WTC11 (cell line): ENCODE data around the gene IFI6. TPM values are rescaled to one million over a fixed set of nuclear protein-coding genes. Genes with fewer than 3 reads are reported as not detected.

ENCODE experiments used
- ATAC-seq: fragments of 200-7000 bp; cut with Tn5 transposase; 2 replicates; pipeline ENCODE4 v1.10.0; 2021; ENCODE audit warnings: mild to moderate bottlenecking, moderate library complexity
- CTCF ChIA-PET: fragments of 300-600 bp; sonication (Branson Sonifier 250); formaldehyde crosslinking; loops from one replicate; lab custom pipeline; 2021; ENCODE audit warnings: antibody characterized with exemption; lab: Charles Lee
- POLR2A ChIA-PET: fragments of 350-600 bp; sonication (Branson Sonifier 250); formaldehyde crosslinking; loops from one replicate; lab custom pipeline; 2021; ENCODE audit warnings: antibody characterized with exemption; lab: Charles Lee
- DNase-seq: peaks from one replicate; pipeline ENCODE4 v3.0.0; 2021; ENCODE audit warnings: low spot score
- H3K27ac Mint-ChIP-seq: 2 replicates; pipeline ENCODE4 v1.8.0; 2021; ENCODE audit warnings: mixed read lengths
- H3K27me3 Mint-ChIP-seq: 2 replicates; pipeline ENCODE4 v1.8.0; 2021; ENCODE audit warnings: low read depth, mild to moderate bottlenecking, moderate library complexity, mixed read lengths
- H3K36me3 Mint-ChIP-seq: 2 replicates; pipeline ENCODE4 v1.8.0; 2021; ENCODE audit warnings: mixed read lengths
- H3K4me1 Mint-ChIP-seq: 2 replicates; pipeline ENCODE4 v1.8.0; 2022; ENCODE audit warnings: mixed read lengths
- H3K4me3 Mint-ChIP-seq: 2 replicates; pipeline ENCODE4 v1.8.0; 2021; ENCODE audit warnings: mild to moderate bottlenecking, moderate library complexity, mixed read lengths
- H3K9me3 Mint-ChIP-seq: 2 replicates; pipeline ENCODE4 v1.8.0; 2021; ENCODE audit warnings: mixed read lengths
- E2F4 ChIP-seq: sonication (generic); formaldehyde crosslinking; IDR thresholded peaks from 2 replicates; pipeline ENCODE4 v1.8.1; 2022; ENCODE audit warnings: low read depth, mild to moderate bottlenecking, moderate library complexity, missing genetic modification reagents, borderline replicate concordance
- FOXJ3 ChIP-seq: sonication (generic); formaldehyde crosslinking; IDR thresholded peaks from 2 replicates; pipeline ENCODE4 v1.9.0; 2021; ENCODE audit warnings: missing genetic modification reagents, mild to moderate bottlenecking, borderline replicate concordance
- IRF2 ChIP-seq: sonication (generic); formaldehyde crosslinking; IDR thresholded peaks from 2 replicates; pipeline ENCODE4 v1.8.0; 2022; ENCODE audit warnings: low read depth, missing genetic modification reagents, borderline replicate concordance
- JUN ChIP-seq: sonication (generic); formaldehyde crosslinking; IDR thresholded peaks from 2 replicates; pipeline ENCODE4 v1.8.0; 2023; ENCODE audit warnings: mild to moderate bottlenecking, missing genetic modification reagents
- KAT7 ChIP-seq: sonication (generic); formaldehyde crosslinking; IDR thresholded peaks from 2 replicates; pipeline ENCODE4 v1.8.1; 2023; ENCODE audit warnings: missing genetic modification reagents, mild to moderate bottlenecking, borderline replicate concordance
- MYBL2 ChIP-seq: sonication (generic); formaldehyde crosslinking; IDR thresholded peaks from 2 replicates; pipeline ENCODE4 v1.8.1; 2023; ENCODE audit warnings: mild to moderate bottlenecking, moderate library complexity, missing genetic modification reagents
- NR2C2 ChIP-seq: sonication (generic); formaldehyde crosslinking; IDR thresholded peaks from 2 replicates; pipeline ENCODE4 v1.8.0; 2022; ENCODE audit warnings: mild to moderate bottlenecking, missing genetic modification reagents
- NR3C1 ChIP-seq: sonication (generic); formaldehyde crosslinking; conservative IDR thresholded peaks from 2 replicates; pipeline ENCODE4 v1.8.1; 2023; ENCODE audit warnings: low read depth, mild to moderate bottlenecking, missing genetic modification reagents
- PRRX2 ChIP-seq: fragments of 250-450 bp; sonication (Bioruptor Pico); IDR thresholded peaks from 2 replicates; pipeline ENCODE4 v1.8.0; 2021; ENCODE audit warnings: mild to moderate bottlenecking
- SOX15 ChIP-seq: fragments of 250-450 bp; sonication (Bioruptor Pico); IDR thresholded peaks from 2 replicates; pipeline ENCODE4 v1.9.0; 2021; ENCODE audit warnings: mild to moderate bottlenecking
- TEAD4 ChIP-seq: sonication (generic); formaldehyde crosslinking; IDR thresholded peaks from 2 replicates; pipeline ENCODE4 v1.8.0; 2022; ENCODE audit warnings: mild to moderate bottlenecking, missing genetic modification reagents
- ZBTB43 ChIP-seq: sonication (generic); formaldehyde crosslinking; IDR thresholded peaks from 2 replicates; pipeline ENCODE4 v1.8.1; 2023; ENCODE audit warnings: mild to moderate bottlenecking, missing genetic modification reagents
- ZNF138 ChIP-seq: sonication (generic); formaldehyde crosslinking; conservative IDR thresholded peaks from 2 replicates; pipeline ENCODE4 v1.8.1; 2022; ENCODE audit warnings: mild to moderate bottlenecking, moderate library complexity, missing genetic modification reagents
- ZNF423 ChIP-seq: fragments of 250-450 bp; sonication (Bioruptor Pico); IDR thresholded peaks from 2 replicates; pipeline ENCODE4 v2.1.2; 2022; ENCODE audit warnings: mild to moderate bottlenecking, moderate library complexity
- ZNF425 ChIP-seq: fragments of 250-450 bp; sonication (Bioruptor Pico); conservative IDR thresholded peaks from 2 replicates; pipeline ENCODE4 v1.9.0; 2021; ENCODE audit warnings: mild to moderate bottlenecking
- ZNF512 ChIP-seq: sonication (generic); formaldehyde crosslinking; IDR thresholded peaks from 2 replicates; pipeline ENCODE4 v1.8.1; 2022; ENCODE audit warnings: missing genetic modification reagents, borderline replicate concordance
- total RNA-seq: library from RNA; stranded (reverse); gene quantifications from 3 replicates; pipeline ENCODE4 v1.2.3, GENCODE V29; 2021
- TF ChIP-seq, protein P1 (sequence below): sonication (generic); formaldehyde crosslinking; conservative IDR thresholded peaks from 2 replicates; pipeline ENCODE4 v1.8.1; 2023; ENCODE audit warnings: mild to moderate bottlenecking, low read depth, missing genetic modification reagents, moderate library complexity
- TF ChIP-seq, protein P2 (sequence below): sonication (generic); formaldehyde crosslinking; IDR thresholded peaks from 2 replicates; pipeline ENCODE4 v1.8.0; 2022; ENCODE audit warnings: mild to moderate bottlenecking, missing genetic modification reagents

Gene IFI6
- total RNA-seq, 1 experiment from 2014 or later = 4.5 TPM

DNA sequence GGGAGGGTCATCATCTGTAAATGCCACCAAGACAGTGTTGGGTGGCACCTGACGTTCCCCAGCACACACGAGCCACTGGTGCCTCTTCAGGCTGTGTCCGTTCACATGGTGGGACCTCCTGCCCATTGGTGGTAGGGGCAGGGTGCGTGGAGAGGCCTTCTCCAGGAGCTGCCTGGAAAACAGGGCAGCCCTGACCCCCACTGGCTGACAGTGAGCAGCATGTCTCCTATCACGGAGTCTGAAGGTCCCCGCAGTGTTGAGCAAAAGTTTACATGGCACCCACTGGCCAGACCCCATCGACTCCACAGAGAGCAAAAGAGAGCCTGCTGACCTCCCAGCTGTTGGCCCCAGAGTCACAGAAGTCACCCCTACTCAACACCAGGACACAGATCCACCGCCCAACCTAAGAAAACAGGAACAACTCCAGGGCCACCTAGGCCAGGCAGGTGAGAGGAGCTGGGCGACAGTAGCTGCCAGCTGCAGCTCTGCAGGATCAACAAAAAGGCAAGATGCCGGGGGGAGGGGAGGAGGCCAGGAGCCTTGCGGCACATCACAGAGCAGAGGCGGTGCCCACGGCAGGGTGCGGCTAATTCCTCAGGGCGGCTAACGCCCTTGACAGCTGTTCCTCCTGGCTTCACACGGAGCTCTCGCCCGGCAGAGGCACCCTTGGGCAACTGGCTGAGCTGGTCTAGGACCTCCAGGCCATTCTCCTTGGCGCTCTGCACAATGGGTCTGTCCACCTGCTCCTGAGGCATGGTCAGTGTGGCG, 14.4 kb upstream of the IFI6 start:
- Mint-ChIP-seq H3K36me3 (peaks cover 18% of the 10 kb centered on the region), H3K4me3 (no peak overlapping the region), H3K27ac (no peak overlapping the region), H3K4me1 (peaks cover 24% of the 10 kb centered on the region), H3K27me3 (peaks cover 9% of the 10 kb centered on the region), H3K9me3 (peaks cover 36% of the 10 kb centered on the region)
- TF ChIP-seq MYBL2 (no peak), ZNF423 (peak; percentile 41; the same call in 1 of the 2 replicates)
- TF ChIP-seq, protein P1, sequence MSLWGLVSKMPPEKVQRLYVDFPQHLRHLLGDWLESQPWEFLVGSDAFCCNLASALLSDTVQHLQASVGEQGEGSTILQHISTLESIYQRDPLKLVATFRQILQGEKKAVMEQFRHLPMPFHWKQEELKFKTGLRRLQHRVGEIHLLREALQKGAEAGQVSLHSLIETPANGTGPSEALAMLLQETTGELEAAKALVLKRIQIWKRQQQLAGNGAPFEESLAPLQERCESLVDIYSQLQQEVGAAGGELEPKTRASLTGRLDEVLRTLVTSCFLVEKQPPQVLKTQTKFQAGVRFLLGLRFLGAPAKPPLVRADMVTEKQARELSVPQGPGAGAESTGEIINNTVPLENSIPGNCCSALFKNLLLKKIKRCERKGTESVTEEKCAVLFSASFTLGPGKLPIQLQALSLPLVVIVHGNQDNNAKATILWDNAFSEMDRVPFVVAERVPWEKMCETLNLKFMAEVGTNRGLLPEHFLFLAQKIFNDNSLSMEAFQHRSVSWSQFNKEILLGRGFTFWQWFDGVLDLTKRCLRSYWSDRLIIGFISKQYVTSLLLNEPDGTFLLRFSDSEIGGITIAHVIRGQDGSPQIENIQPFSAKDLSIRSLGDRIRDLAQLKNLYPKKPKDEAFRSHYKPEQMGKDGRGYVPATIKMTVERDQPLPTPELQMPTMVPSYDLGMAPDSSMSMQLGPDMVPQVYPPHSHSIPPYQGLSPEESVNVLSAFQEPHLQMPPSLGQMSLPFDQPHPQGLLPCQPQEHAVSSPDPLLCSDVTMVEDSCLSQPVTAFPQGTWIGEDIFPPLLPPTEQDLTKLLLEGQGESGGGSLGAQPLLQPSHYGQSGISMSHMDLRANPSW (CRISPR knock-in tag) = no peak
- DNase-seq (peak; percentile 30), ATAC-seq (peak; percentile 59)
- CTCF ChIA-PET = interaction anchor here (0.6 to 4.0 kb wide), 8 partner anchors 10 to 130 kb away, joined by 3 to 24 read pairs (median 4); partner anchors contain the start of gene FAM76A
- POLR2A ChIA-PET = interaction anchor here (0.6 kb wide), 1 partner anchor 27 kb away, joined by 3 read pairs; no protein-coding TSS in a partner anchor

DNA sequence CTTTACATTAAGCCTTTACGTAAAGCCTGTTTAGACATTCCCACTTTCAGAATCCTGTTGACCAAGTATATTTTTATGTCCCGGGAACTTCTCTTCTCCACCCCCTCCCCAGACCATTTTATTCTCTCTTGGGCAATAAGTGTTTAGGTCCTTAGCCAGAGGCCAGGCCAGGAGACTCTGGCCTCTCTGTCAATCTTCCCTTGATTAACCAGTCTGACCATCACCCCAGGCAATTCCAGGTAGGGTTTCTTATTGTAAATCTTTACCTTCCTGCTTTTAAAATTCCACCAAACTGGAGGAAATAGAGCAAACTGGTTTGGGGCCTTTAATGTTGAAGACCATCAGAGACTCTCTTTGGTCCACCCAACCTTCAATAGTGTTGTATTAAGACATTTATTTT, 12.2 kb upstream of the IFI6 start:
- H3K27ac Mint-ChIP-seq = no peak overlapping the region
- no peak overlapping the region for H3K4me3 Mint-ChIP-seq
- peaks cover 42% of the 10 kb centered on the region for H3K9me3 Mint-ChIP-seq
- CTCF ChIA-PET = interaction anchor here (0.7 kb wide), 1 partner anchor 15 kb away, joined by 3 read pairs; no protein-coding TSS in a partner anchor
- TF ChIP-seq SOX15 (CRISPR knock-in tag) (no peak), ZNF512 (CRISPR knock-in tag) (no peak), NR2C2 (CRISPR knock-in tag) (no peak), JUN (CRISPR knock-in tag) (no peak), KAT7 (CRISPR knock-in tag) (no peak), IRF2 (CRISPR knock-in tag) (no peak), ZNF425 (no peak), PRRX2 (CRISPR knock-in tag) (no peak), E2F4 (CRISPR knock-in tag) (no peak), NR3C1 (CRISPR knock-in tag) (no peak), FOXJ3 (CRISPR knock-in tag) (no peak), TEAD4 (CRISPR knock-in tag) (no peak), ZNF138 (CRISPR knock-in tag) (no peak), ZBTB43 (CRISPR knock-in tag) (no peak)
- TF ChIP-seq, protein P2, sequence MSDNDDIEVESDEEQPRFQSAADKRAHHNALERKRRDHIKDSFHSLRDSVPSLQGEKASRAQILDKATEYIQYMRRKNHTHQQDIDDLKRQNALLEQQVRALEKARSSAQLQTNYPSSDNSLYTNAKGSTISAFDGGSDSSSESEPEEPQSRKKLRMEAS (CRISPR knock-in tag) = no peak
- H3K27me3 Mint-ChIP-seq = peaks cover 14% of the 10 kb centered on the region
- ATAC-seq = no peak
- DNase-seq = no peak
- peaks cover 8% of the 10 kb centered on the region; the same call in 1 of the 2 replicates for H3K4me1 Mint-ChIP-seq
- POLR2A ChIA-PET = no interaction called here
- H3K36me3 Mint-ChIP-seq = peaks cover 19% of the 10 kb centered on the region
